Trophoblast cell (in vitro differentiated cells and primary cell): ENCODE data around the gene SMAD9.

Experiments
- DNase-seq, 2 donors: peaks; one replicate each; pipeline ENCODE4 v3.0.0-alpha.2; 2016
- H2AFZ ChIP-seq: 2 replicates; pipeline ENCODE4 v1.6.1; 2013; ENCODE audit warnings: low read length, moderate library complexity, mild to moderate bottlenecking; ENCODE audit not compliant: insufficient read depth, poor library complexity
- H2AK5ac ChIP-seq: 2 replicates; pipeline ENCODE4 v1.6.1; 2013; ENCODE audit warnings: mild to moderate bottlenecking, low read length
- H2BK120ac ChIP-seq: 2 replicates; pipeline ENCODE4 v1.6.1; 2013; ENCODE audit warnings: low read length, mild to moderate bottlenecking, moderate library complexity; ENCODE audit not compliant: insufficient read depth, poor library complexity
- H2BK12ac ChIP-seq: 2 replicates; pipeline ENCODE4 v1.6.1; 2013; ENCODE audit warnings: mild to moderate bottlenecking, low read length, moderate library complexity
- H2BK5ac ChIP-seq: 2 replicates; pipeline ENCODE4 v1.6.1; 2013; ENCODE audit warnings: low read length, low read depth, moderate library complexity, mild to moderate bottlenecking; ENCODE audit not compliant: poor library complexity
- H3K14ac ChIP-seq: 2 replicates; pipeline ENCODE4 v1.6.1; 2013; ENCODE audit warnings: mild to moderate bottlenecking, low read length
- H3K18ac ChIP-seq: 2 replicates; pipeline ENCODE4 v1.6.1; 2013; ENCODE audit warnings: mild to moderate bottlenecking, low read length
- H3K23ac ChIP-seq: 2 replicates; pipeline ENCODE4 v1.6.1; 2013; ENCODE audit warnings: low read length
- H3K27ac ChIP-seq: 2 replicates; pipeline ENCODE4 v1.5.1; 2013; ENCODE audit warnings: low read depth, mild to moderate bottlenecking, inconsistent platforms, low read length, moderate library complexity
- H3K27me3 ChIP-seq: 2 replicates; pipeline ENCODE4 v1.6.1; 2013; ENCODE audit warnings: inconsistent platforms, mild to moderate bottlenecking, low read length, moderate library complexity; ENCODE audit not compliant: insufficient read depth
- H3K36me3 ChIP-seq, 2 experiments: 1 replicate in 1 of 2; 2 replicates in 1 of 2; pipeline ENCODE4 v1.6.1; 2013; ENCODE audit warnings: low read length in 2 of 2, mild to moderate bottlenecking in 2 of 2, moderate library complexity in 1 of 2; ENCODE audit not compliant: insufficient read depth in 2 of 2, control insufficient read depth in 1 of 2
- H3K4ac ChIP-seq: 2 replicates; pipeline ENCODE4 v1.6.1; 2013; ENCODE audit warnings: low read depth, mild to moderate bottlenecking, low read length, moderate library complexity
- H3K4me1 ChIP-seq, 2 experiments: 1 replicate in 1 of 2; 2 replicates in 1 of 2; pipeline ENCODE4 v1.6.1; 2013; ENCODE audit warnings: low read length in 2 of 2, mild to moderate bottlenecking in 2 of 2, moderate library complexity in 1 of 2; ENCODE audit not compliant: insufficient read depth in 2 of 2, control insufficient read depth in 1 of 2
- H3K4me2 ChIP-seq: 2 replicates; pipeline ENCODE4 v1.6.1; 2013; ENCODE audit warnings: inconsistent platforms, mild to moderate bottlenecking, low read length, moderate library complexity
- H3K4me3 ChIP-seq: 2 replicates; pipeline ENCODE4 v1.5.1; 2013; ENCODE audit warnings: mild to moderate bottlenecking, low read depth, low read length, inconsistent platforms
- H3K79me1 ChIP-seq: one replicate; pipeline ENCODE4 v1.6.1; 2013; ENCODE audit warnings: low read length
- H3K79me2 ChIP-seq: 2 replicates; pipeline ENCODE4 v1.6.1; 2013; ENCODE audit warnings: low read length, mild to moderate bottlenecking; ENCODE audit not compliant: control insufficient read depth, insufficient read depth, poor library complexity
- H3K9ac ChIP-seq: 2 replicates; pipeline ENCODE4 v1.6.1; 2013; ENCODE audit warnings: mild to moderate bottlenecking, low read length
- H3K9me3 ChIP-seq: 2 replicates; pipeline ENCODE4 v1.6.1; 2013; ENCODE audit warnings: low read depth, mild to moderate bottlenecking, control low read depth, inconsistent platforms, low read length; ENCODE audit not compliant: insufficient read depth
- H4K12ac ChIP-seq: 2 replicates; pipeline ENCODE4 v1.6.1; 2013; ENCODE audit warnings: low read depth, mild to moderate bottlenecking, low read length, moderate library complexity
- H4K8ac ChIP-seq: 2 replicates; pipeline ENCODE4 v1.6.1; 2013; ENCODE audit warnings: low read depth, mild to moderate bottlenecking, low read length, moderate library complexity
- H4K91ac ChIP-seq: one replicate; pipeline ENCODE4 v1.6.1; 2013; ENCODE audit warnings: low read depth, mild to moderate bottlenecking, low read length, moderate library complexity
- WGBS: extraction: QIAGEN DNeasy Blood & Tissue Kit; methylation state at CpG from one replicate; pipeline ENCODE4 v1.1.7; 2013; ENCODE audit warnings: missing lambda C conversion rate; ENCODE audit not compliant: insufficient read length, insufficient coverage; ENCODE audit errors: extremely low coverage; 5-methylcytosine and 5-hydroxymethylcytosine counted together

Gene SMAD9

GRCh38 chr13:36870050-36870692 is 49.9 kb downstream of the SMAD9 start:
- no peak overlapping the region for H2BK5ac ChIP-seq
- H2AFZ ChIP-seq = no peak overlapping the region
- no CpG with 5 or more reads among the region's 1 CpG for WGBS
- no peaks in the 10 kb centered on the region for H3K27me3 ChIP-seq
- peaks cover 9 to 28% of the 10 kb centered on the region in 2 experiments for H3K36me3 ChIP-seq
- no peak overlapping the region for H2BK120ac ChIP-seq
- H3K14ac ChIP-seq = no peak overlapping the region
- H4K12ac ChIP-seq = no peak overlapping the region
- peaks cover 2% of the 10 kb centered on the region for H3K79me1 ChIP-seq
- H4K8ac ChIP-seq = no peak overlapping the region
- no peak overlapping the region for H3K4me2 ChIP-seq
- H3K9ac ChIP-seq = no peak overlapping the region
- no peak overlapping the region for H2BK12ac ChIP-seq
- no peaks in the 10 kb centered on the region for H3K4me1 ChIP-seq
- H3K9me3 ChIP-seq = no peaks in the 10 kb centered on the region
- no peak overlapping the region for H3K23ac ChIP-seq
- no peak overlapping the region for H3K4ac ChIP-seq
- H3K4me3 ChIP-seq = no peak overlapping the region
- DNase-seq = no peak
- H2AK5ac ChIP-seq = no peak overlapping the region
- no peak overlapping the region for H3K18ac ChIP-seq
- H3K79me2 ChIP-seq = no peaks in the 10 kb centered on the region
- H4K91ac ChIP-seq = no peak overlapping the region
- H3K27ac ChIP-seq = no peak overlapping the region

- Histone ChIP-seq H4K12ac (no peak overlapping the region), H3K4me2 (no peak overlapping the region), H3K27me3 (no peaks in the 10 kb centered on the region)
These were observed 53.8 kb downstream of the SMAD9 start for GRCh38 chr13:36866232-36866631.

DNA sequence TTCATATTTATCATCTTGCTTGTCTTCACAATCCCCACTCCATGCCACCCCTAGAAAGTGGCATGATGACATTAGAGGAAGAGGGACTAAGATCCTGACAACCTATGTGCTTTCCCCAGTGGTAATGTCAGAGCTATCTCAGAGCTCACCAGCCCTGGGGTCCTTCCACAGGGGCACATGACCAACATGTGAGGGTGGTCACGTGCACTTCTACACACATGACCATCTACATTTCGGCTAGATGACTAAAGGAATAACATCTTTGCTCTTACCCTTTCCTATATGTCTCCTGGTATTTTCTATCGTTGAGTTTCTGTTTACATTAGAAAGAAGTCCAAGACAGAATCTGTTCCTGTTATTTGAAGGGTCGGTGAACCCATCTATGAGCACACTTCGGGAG is 54.8 kb downstream of the SMAD9 start:
- Histone ChIP-seq H2BK5ac (no peak overlapping the region), H3K18ac (no peak overlapping the region), H3K79me1 (peaks cover 2% of the 10 kb centered on the region), H3K4ac (no peak overlapping the region), H2AFZ (no peak overlapping the region), H4K12ac (no peak overlapping the region), H3K27ac (no peak overlapping the region), H2BK120ac (no peak overlapping the region), H3K4me1 (peaks cover 3% of the 10 kb centered on the region in 2 experiments), H3K79me2 (no peaks in the 10 kb centered on the region), H2BK12ac (no peak overlapping the region), H3K9me3 (no peaks in the 10 kb centered on the region), H3K9ac (no peak overlapping the region), H2AK5ac (no peak overlapping the region), H4K91ac (no peak overlapping the region), H3K27me3 (no peaks in the 10 kb centered on the region), H3K23ac (no peak overlapping the region), H3K14ac (no peak overlapping the region), H4K8ac (no peak overlapping the region), H3K36me3 (peaks cover 6 to 23% of the 10 kb centered on the region in 2 experiments), H3K4me3 (no peak overlapping the region), H3K4me2 (no peak overlapping the region)
- no CpG with 5 or more reads among the region's 5 CpGs for WGBS
- DNase-seq = no peak

More at GRCh38 chr13:36866232-36866631, 53.8 kb downstream of the SMAD9 start:
- DNase-seq = no peak
- H2AFZ ChIP-seq = no peak overlapping the region
- H2BK12ac ChIP-seq = no peak overlapping the region
- H2BK120ac ChIP-seq = no peak overlapping the region
- H4K91ac ChIP-seq = no peak overlapping the region
- no peaks in the 10 kb centered on the region for H3K9me3 ChIP-seq
- no peak overlapping the region for H3K4ac ChIP-seq
- H2BK5ac ChIP-seq = no peak overlapping the region
- no peak overlapping the region for H3K23ac ChIP-seq
- no peak overlapping the region for H3K14ac ChIP-seq
- no peaks in the 10 kb centered on the region for H3K79me2 ChIP-seq
- no peak overlapping the region for H3K4me3 ChIP-seq
- peaks cover 2% of the 10 kb centered on the region for H3K79me1 ChIP-seq
- H4K8ac ChIP-seq = no peak overlapping the region
- H3K4me1 ChIP-seq = peaks cover 3% of the 10 kb centered on the region in 2 experiments
- H3K18ac ChIP-seq = no peak overlapping the region
- H3K27ac ChIP-seq = no peak overlapping the region
- H3K36me3 ChIP-seq = peaks cover 6 to 27% of the 10 kb centered on the region in 2 experiments
- H3K9ac ChIP-seq = no peak overlapping the region
- H2AK5ac ChIP-seq = no peak overlapping the region

- Histone ChIP-seq H3K27me3 (no peaks in the 10 kb centered on the region), H4K91ac (no peak overlapping the region), H3K27ac (no peak overlapping the region), H3K4me1 (peaks cover 3% of the 10 kb centered on the region in 2 experiments), H3K4me3 (no peak overlapping the region), H2BK120ac (no peak overlapping the region), H2BK5ac (no peak overlapping the region), H3K9me3 (no peaks in the 10 kb centered on the region), H4K8ac (no peak overlapping the region), H3K23ac (no peak overlapping the region), H2BK12ac (no peak overlapping the region), H2AFZ (no peak overlapping the region), H4K12ac (no peak overlapping the region), H3K18ac (no peak overlapping the region), H3K4ac (no peak overlapping the region), H3K14ac (no peak overlapping the region), H3K36me3 (peaks cover 6 to 21% of the 10 kb centered on the region in 2 experiments), H2AK5ac (no peak overlapping the region), H3K9ac (no peak overlapping the region), H3K79me1 (peaks cover 2% of the 10 kb centered on the region), H3K4me2 (no peak overlapping the region), H3K79me2 (no peaks in the 10 kb centered on the region)
- no CpG with 5 or more reads among the region's 7 CpGs for WGBS
- no peak for DNase-seq
These were observed 57.3 kb downstream of the SMAD9 start for GRCh38 chr13:36862722-36863121.
